ENCODE measurements around the gene KPNA4.
"Not testable (repeated sequence)": the region's sequence is repeated elsewhere in the genome, so short reads cannot be mapped to it uniquely, and the experiment has no call there.

The KPNA4 gene

DNA sequence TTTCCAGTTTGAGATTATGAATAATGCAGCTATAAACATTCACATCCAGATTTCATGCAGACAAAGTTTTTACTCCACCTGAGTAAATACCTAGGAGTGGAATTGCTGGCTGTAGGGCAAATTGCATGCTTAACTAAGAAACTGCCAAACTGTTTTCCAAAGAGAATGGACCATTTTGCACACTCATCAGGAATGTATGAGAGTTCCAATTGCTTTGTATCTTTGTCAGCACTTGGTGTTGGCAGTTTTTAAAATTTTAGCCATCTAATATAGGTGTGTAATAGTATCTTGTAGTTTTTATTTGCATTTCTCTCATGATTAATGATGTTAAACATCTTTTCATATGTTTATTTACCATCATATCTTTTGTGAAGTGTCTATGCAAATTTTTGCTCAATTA lies 75.2 kb downstream of the KPNA4 start:
- DNase-seq (ENCODE audit: low spot score), result no peak

- peak; percentile 36 for DNase-seq (ENCODE audit: low spot score)
Observed at GRCh38 chr3:160486459-160486869, 78.9 kb downstream of the KPNA4 start.

GRCh38 chr3:160482796-160483195 lies 82.6 kb downstream of the KPNA4 start:
- DNase-seq (ENCODE audit: low spot score), result no peak

DNA sequence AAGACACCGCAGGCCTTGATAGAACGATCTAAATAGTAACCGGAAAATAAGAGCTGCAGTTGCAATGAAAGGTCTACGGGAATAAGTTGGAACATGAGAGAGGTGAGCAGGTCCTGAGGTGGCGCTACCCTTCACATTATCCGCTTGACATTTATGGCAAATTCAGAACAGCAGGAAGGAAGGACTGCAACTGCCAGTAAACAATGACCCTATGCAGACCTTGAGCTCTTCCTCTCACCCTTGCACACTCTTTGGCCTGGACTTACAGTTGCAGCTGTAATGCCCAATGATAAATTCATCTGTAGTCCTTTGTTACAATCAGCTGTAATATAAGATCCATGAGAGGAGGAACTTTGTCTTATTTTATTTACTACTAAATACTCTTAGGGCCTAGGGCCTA lies 83.5 kb downstream of the KPNA4 start:
- DNase-seq (ENCODE audit: low spot score), result no peak

DNA sequence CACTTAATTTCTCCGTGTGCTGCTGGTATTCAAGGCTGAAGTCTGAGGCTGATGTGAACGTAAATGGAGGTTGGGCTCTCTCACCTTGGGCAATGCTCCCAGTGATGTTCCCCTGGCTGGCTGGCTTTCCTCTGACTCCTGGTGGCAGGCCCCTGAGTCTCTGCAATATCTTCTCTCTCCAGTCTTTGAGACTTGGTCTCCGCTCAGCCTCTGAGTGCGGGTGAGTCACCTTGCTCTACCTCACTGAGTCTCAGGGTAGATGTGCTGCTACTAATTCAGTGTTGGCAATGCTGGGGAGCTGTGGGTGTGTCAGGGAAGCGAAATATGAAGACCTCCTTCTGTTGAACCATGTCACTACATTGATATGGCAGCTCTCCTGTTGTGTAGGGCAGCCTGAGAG lies 84.4 kb downstream of the KPNA4 start:
- no peak for DNase-seq (ENCODE audit: low spot score)

DNA sequence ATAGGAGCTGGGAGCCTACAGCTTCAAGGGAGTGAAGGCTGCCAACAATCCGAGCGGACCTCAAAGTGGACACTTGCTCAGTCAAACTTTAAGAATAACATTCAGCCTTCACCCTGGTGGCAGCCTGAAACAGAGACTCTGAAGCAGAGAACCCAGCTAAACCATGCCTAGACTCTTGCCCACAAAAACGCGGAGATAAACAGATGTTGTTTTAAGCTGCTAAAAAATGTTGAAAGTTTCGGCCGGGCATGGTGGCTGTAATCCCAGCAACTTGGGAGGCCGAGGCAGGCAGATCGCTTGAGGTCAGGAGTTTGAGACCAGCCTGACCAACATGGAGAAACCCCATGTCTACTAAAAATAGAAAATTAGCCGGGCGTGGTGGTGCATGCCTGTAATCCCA lies 86.0 kb downstream of the KPNA4 start:
- no peak for DNase-seq (ENCODE audit: low spot score)

GRCh38 chr3:160478338-160478737 lies 87.0 kb downstream of the KPNA4 start:
- DNase-seq (ENCODE audit: low spot score), result peak; percentile 28

GRCh38 chr3:160477750-160478149 lies 87.6 kb downstream of the KPNA4 start:
- DNase-seq (ENCODE audit: low spot score), result peak; percentile 43

- DNase-seq (ENCODE audit: low spot score), result no peak
Observed at GRCh38 chr3:160475884-160476283, 89.5 kb downstream of the KPNA4 start.

GRCh38 chr3:160475153-160475552 lies 90.2 kb downstream of the KPNA4 start:
- DNase-seq (ENCODE audit: low spot score), result no peak

DNA sequence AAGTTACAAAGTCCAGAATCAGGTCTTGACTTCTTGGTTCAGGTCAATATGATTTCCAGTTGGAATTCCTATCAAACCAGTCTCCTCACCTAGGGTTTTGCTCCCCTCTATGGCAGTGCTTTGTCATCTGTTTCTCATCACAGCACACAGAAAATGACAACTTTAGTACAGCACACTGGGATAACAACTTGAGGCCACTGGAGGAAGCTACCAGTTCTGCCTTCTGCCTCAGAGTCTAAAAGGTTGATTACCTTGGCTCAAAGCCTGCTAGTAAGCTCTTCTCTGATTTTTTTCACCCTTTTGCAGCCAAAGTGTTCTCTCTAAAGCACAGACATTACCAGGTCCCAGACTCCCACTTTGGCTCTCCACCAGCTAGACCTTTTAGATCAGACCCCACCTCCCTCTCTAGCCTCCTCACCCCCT lies 90.9 kb downstream of the KPNA4 start:
- peak; percentile 35 for DNase-seq (ENCODE audit: low spot score)

GRCh38 chr3:160473978-160474377 lies 91.4 kb downstream of the KPNA4 start:
- DNase-seq (ENCODE audit: low spot score), result peak; percentile 87

- peak; percentile 56 for DNase-seq (ENCODE audit: low spot score)
Observed at GRCh38 chr3:160473221-160473620, 92.2 kb downstream of the KPNA4 start.

GRCh38 chr3:160472344-160472743 lies 93.0 kb downstream of the KPNA4 start:
- DNase-seq (ENCODE audit: low spot score), result no peak

- no peak for DNase-seq (ENCODE audit: low spot score)
Observed at GRCh38 chr3:160471892-160472291, 93.5 kb downstream of the KPNA4 start.

GRCh38 chr3:160470181-160470580 lies 95.2 kb downstream of the KPNA4 start:
- no peak for DNase-seq (ENCODE audit: low spot score)

DNA sequence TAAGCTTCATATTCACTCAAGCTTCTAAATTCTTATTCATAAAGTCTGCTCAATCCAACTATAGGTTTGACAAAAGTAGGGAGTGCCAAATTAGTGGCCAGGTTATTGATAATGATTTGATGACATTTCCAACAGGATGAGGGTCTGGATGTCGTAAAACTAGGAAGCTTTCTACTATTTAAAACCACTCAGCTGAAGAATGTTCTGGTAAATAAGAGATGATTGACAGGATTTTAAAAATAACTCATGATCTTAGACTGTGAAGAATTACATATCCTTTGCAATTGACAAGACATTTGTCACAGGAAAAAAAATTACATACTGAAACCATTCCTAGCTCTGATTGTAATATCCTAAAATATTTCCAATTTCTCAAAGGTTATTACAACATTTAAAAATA lies 100.4 kb downstream of the KPNA4 start:
- DNase-seq (ENCODE audit: low spot score), result no peak

DNA sequence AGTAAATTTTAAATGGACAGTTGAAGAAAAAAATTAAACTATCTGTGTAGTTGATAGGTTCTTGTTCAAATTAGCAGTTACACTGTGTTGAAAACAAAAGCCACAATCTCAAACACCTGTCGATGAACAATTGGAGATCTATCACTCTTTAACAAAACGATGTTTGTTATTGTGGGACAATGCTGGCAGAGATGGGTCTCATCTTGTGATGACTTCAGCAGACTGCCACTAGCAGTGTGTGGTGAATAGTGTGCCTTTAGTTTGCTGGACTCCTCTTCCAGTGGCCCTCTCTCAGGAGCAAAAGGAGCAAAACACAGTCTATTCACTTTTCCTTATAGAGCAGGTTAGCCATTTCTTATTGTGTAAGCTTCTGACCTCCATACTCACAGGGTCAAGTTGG lies 101.0 kb downstream of the KPNA4 start:
- no peak for DNase-seq (ENCODE audit: low spot score)

GRCh38 chr3:160460033-160460432 lies 105.3 kb downstream of the KPNA4 start:
- no peak for DNase-seq (ENCODE audit: low spot score)

DNA sequence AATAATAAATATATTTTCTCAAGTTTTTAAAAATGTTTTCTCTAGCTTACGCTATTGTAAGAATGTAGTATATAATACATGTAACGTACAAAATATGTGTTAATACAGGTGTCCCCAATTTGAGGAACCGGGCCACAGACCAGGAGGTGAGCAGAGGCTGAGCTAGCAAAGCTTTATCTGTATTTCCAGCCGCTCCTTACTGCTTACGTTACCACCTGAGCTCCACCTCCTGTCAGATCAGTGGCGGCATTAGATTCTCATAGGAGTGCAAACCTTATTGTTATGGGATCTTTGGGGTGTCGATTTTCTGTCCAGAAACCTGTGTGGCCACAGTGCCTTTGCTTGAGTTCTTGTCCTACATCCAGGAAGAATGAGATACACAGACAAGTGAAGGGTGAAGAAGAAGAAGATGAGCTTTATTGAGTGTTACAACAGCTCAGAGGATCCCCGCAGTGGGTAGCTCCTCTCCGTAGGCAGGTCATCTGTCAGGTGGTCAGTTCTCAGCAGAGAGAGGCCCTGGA lies 105.9 kb downstream of the KPNA4 start:
- DNase-seq (ENCODE audit: low spot score), result no peak

- no peak for DNase-seq (ENCODE audit: low spot score)
Observed at GRCh38 chr3:160458151-160458550, 107.2 kb downstream of the KPNA4 start.

GRCh38 chr3:160455846-160456245 lies 109.5 kb downstream of the KPNA4 start:
- DNase-seq (ENCODE audit: low spot score), result no peak

DNA sequence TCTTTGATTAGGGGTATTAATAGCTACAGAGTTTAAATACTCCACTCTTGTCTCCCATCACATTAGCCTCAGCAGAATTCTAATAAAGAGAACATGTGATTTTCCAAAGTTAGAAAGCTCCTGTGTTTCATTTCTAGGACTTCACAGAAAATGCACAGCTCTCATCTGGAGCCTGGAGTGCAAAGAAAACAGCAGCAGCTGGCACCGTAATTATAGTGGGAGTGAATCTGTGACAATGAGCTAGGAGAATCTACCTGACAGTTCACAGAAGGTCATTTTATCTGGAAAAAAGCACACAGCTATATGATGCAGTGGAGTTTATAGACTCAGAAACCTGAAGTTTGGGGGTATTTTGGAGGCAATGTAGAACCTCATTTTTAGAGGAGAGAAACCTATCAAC lies 110.4 kb downstream of the KPNA4 start:
- DNase-seq (ENCODE audit: low spot score), result no peak

- DNase-seq (ENCODE audit: low spot score), result not testable (repeated sequence)
Observed at GRCh38 chr3:160452251-160452650, 113.1 kb downstream of the KPNA4 start.

DNA sequence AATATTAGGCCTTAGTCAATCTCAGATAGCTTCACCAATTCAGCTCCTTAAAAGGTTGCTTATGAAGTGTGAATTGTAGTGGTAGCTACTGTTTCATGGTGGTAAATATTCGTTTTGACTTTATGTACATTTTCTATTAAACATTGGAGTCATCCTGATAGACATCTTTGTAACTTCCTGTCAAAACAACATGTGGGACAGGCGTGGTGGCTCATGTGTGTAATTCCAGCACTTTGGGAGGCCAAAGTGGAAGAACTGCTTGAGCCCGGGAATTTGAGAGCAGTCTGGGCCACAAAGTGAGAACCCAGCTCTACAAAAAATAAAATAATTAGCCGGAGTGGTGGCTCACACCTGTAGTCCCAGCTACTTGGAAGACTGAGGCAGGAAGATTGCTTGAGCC lies 113.8 kb downstream of the KPNA4 start:
- DNase-seq (ENCODE audit: low spot score), result no peak

Data from GM03348 (cell line).